Liver (tissue), 9 donors: Measurements from ENCODE around the gene LPA. TPM values are rescaled to one million over a fixed set of nuclear protein-coding genes. Genes with fewer than 3 reads are reported as not detected.

Experiments used
- DNase-seq: peaks from one replicate; pipeline ENCODE4 v3.0.0-alpha.2; 2017; ENCODE audit warnings: low spot score
- H3K27ac ChIP-seq, 2 donors: one replicate each; pipeline ENCODE4 v1.7.0; 2013; ENCODE audit warnings: inconsistent platforms in 2 of 2, low read length in 2 of 2, control low read depth in 1 of 2, low read depth in 1 of 2, mild to moderate bottlenecking in 1 of 2
- H3K27me3 ChIP-seq, 4 donors: one replicate each; pipeline versions ENCODE4 v1.6.1 to v1.7.0; 2013; ENCODE audit warnings: low read length in 3 of 4, inconsistent platforms in 1 of 4, mild to moderate bottlenecking in 1 of 4, moderate library complexity in 1 of 4; ENCODE audit not compliant: control insufficient read depth in 4 of 4, insufficient read depth in 4 of 4
- H3K36me3 ChIP-seq, 4 donors: one replicate each; pipeline versions ENCODE4 v1.6.1 to v1.7.0; 2013; ENCODE audit warnings: low read length in 3 of 4, mild to moderate bottlenecking in 3 of 4, low read depth in 1 of 4, moderate library complexity in 1 of 4; ENCODE audit not compliant: control insufficient read depth in 4 of 4, insufficient read depth in 3 of 4
- H3K4me1 ChIP-seq, 4 donors: one replicate each; pipeline versions ENCODE4 v1.6.1 to v1.7.0; 2013; ENCODE audit warnings: low read length in 3 of 4, mild to moderate bottlenecking in 3 of 4, moderate library complexity in 1 of 4; ENCODE audit not compliant: control insufficient read depth in 4 of 4, insufficient read depth in 4 of 4
- H3K4me3 ChIP-seq, 3 donors: one replicate each; pipeline versions ENCODE4 v1.6.1 to v1.7.0; 2013; ENCODE audit warnings: low read length in 3 of 3, control low read depth in 1 of 3, low read depth in 1 of 3, mild to moderate bottlenecking in 1 of 3
- H3K9ac ChIP-seq, 2 donors: one replicate each; pipeline ENCODE4 v1.7.0; 2013; ENCODE audit warnings: low read length in 2 of 2, mild to moderate bottlenecking in 2 of 2, moderate library complexity in 2 of 2, control low read depth in 1 of 2, low read depth in 1 of 2
- H3K9me3 ChIP-seq, 4 donors: one replicate each; pipeline versions ENCODE4 v1.6.1 to v1.7.0; 2013; ENCODE audit warnings: low read length in 3 of 4; ENCODE audit not compliant: control insufficient read depth in 4 of 4
- EGR1 ChIP-seq, 2 donors: IDR thresholded peaks; 2 replicates each; pipeline ENCODE4 v1.6.1; 2016 to 2018; ENCODE audit warnings: antibody characterized with exemption in 2 of 2, low read depth in 2 of 2
- FOXA2 ChIP-seq: IDR thresholded peaks from 2 replicates; pipeline ENCODE4 v1.6.1; 2016; ENCODE audit warnings: antibody characterized with exemption
- GABPA ChIP-seq, 2 donors: IDR thresholded peaks in 1 of 2; conservative IDR thresholded peaks in 1 of 2; 2 replicates each; pipeline ENCODE4 v1.6.1; 2016; ENCODE audit warnings: antibody characterized with exemption in 2 of 2, mild to moderate bottlenecking in 1 of 2, moderate library complexity in 1 of 2
- HNF4G ChIP-seq: IDR thresholded peaks from 2 replicates; pipeline ENCODE4 v1.6.1; 2016; ENCODE audit warnings: antibody characterized with exemption
- JUND ChIP-seq, 2 donors: IDR thresholded peaks; 2 replicates each; pipeline ENCODE4 v1.6.1; 2016; ENCODE audit warnings: antibody characterized with exemption in 2 of 2
- NR2F2 ChIP-seq: IDR thresholded peaks from 2 replicates; pipeline ENCODE4 v1.6.1; 2016; ENCODE audit warnings: antibody characterized with exemption
- RAD21 ChIP-seq, 2 donors: IDR thresholded peaks; 2 replicates each; pipeline ENCODE4 v1.6.1; 2016; ENCODE audit warnings: antibody characterized with exemption in 2 of 2, mild to moderate bottlenecking in 2 of 2
- RXRA ChIP-seq, 2 donors: IDR thresholded peaks; 2 replicates each; pipeline ENCODE4 v1.6.1; 2017 to 2018; ENCODE audit warnings: antibody characterized with exemption in 2 of 2, mild to moderate bottlenecking in 1 of 2
- SP1 ChIP-seq: IDR thresholded peaks from 2 replicates; pipeline ENCODE4 v1.6.1; 2018; ENCODE audit warnings: antibody characterized with exemption, mild to moderate bottlenecking
- WGBS: extraction: QIAGEN DNeasy Blood & Tissue Kit; methylation state at CpG from one replicate; pipeline ENCODE4 v1.1.7; 2013; 5-methylcytosine and 5-hydroxymethylcytosine counted together
- polyA plus RNA-seq, 2 donors: library from polyadenylated mRNA; stranded (reverse) in 1 of 2; unstranded in 1 of 2; fragments of 200-250 nt in 1 of 2; fragments of >200 nt in 1 of 2; fragmentation: Nextera tagmentation in 1 of 2; extraction: Ambion mirVana in 1 of 2; gene quantifications; one replicate each; pipeline versions ENCODE4 v1.2.1 to v1.2.3, GENCODE V29; 2013 to 2015
- total RNA-seq, 2 donors: library from RNA; depleted of rRNA; stranded (reverse); fragments of >200 nt; gene quantifications; one replicate each; pipeline ENCODE4 v1.2.3, GENCODE V29; 2014
- TF ChIP-seq, protein P1 (sequence below): IDR thresholded peaks from 2 replicates; pipeline ENCODE4 v1.6.1; 2016; ENCODE audit warnings: antibody characterized with exemption
- TF ChIP-seq, protein P2 (sequence below): IDR thresholded peaks from 2 replicates; pipeline ENCODE4 v1.6.1; 2016; ENCODE audit warnings: antibody characterized with exemption, mild to moderate bottlenecking
- TF ChIP-seq, protein P3 (sequence below): IDR thresholded peaks from 2 replicates; pipeline ENCODE4 v1.6.1; 2016; ENCODE audit warnings: antibody characterized with exemption
- TF ChIP-seq, protein P4 (sequence below): fragments of 150-350 bp; IDR thresholded peaks from 2 replicates; pipeline ENCODE4 v1.5.1; 2017; ENCODE audit warnings: improper control_type of control experiment, low read depth, low read length; ENCODE audit not compliant: missing input control
- donor health status: healthy.
- donor health status: healthy.
- donor health status: healthy.
- donor health status: healthy.
- donor health status: healthy.

Gene LPA
- total and polyA plus RNA-seq, 4 donors = 7.9 to 62.8 (median 23.9) TPM

DNA sequence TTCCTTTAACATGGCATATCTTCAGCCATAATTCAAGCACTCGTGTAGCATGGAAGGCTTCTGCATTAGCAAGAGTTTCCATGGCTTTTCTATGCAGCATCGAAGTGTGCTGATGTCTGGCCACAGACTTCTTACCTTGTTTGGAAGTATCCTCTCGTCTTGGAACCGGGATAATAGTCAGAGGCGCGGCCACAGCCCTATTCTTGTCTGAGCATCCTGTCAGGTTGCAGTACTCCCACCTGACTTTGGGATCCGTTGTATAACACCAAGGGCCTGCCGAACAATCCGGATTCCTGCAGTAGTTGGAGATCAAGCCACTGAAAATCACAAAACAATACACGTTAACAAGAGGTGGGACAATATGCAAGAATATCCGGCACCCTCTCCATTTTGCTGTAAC is 177.0 kb downstream of the LPA start:
- peaks cover 8 to 83% (median 77%) of the 10 kb centered on the region in 4 donors for H3K36me3 ChIP-seq
- 95% methylated on average over 11 of the region's 11 CpGs for WGBS
- DNase-seq = no peak
- H3K4me1 ChIP-seq = no peaks in the 10 kb centered on the region
- H3K4me3 ChIP-seq = no peak overlapping the region
- TF ChIP-seq RAD21 (IDR thresholded peaks at IDR 0.05) (no peak), NR2F2 (no peak), EGR1 (IDR thresholded peaks at IDR 0.05; ENCODE audit: low read depth in 2 of 2) (no peak), RXRA (IDR thresholded peaks at IDR 0.05) (no peak), JUND (IDR thresholded peaks at IDR 0.05) (no peak), SP1 (no peak), FOXA2 (no peak), HNF4G (no peak), GABPA (IDR thresholded peaks at IDR 0.05 in 1 of 2, conservative IDR thresholded peaks at IDR 0.05 in 1 of 2) (no peak)
- TF ChIP-seq, protein P1, sequence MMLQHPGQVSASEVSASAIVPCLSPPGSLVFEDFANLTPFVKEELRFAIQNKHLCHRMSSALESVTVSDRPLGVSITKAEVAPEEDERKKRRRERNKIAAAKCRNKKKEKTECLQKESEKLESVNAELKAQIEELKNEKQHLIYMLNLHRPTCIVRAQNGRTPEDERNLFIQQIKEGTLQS = no peak
- TF ChIP-seq, protein P2, sequence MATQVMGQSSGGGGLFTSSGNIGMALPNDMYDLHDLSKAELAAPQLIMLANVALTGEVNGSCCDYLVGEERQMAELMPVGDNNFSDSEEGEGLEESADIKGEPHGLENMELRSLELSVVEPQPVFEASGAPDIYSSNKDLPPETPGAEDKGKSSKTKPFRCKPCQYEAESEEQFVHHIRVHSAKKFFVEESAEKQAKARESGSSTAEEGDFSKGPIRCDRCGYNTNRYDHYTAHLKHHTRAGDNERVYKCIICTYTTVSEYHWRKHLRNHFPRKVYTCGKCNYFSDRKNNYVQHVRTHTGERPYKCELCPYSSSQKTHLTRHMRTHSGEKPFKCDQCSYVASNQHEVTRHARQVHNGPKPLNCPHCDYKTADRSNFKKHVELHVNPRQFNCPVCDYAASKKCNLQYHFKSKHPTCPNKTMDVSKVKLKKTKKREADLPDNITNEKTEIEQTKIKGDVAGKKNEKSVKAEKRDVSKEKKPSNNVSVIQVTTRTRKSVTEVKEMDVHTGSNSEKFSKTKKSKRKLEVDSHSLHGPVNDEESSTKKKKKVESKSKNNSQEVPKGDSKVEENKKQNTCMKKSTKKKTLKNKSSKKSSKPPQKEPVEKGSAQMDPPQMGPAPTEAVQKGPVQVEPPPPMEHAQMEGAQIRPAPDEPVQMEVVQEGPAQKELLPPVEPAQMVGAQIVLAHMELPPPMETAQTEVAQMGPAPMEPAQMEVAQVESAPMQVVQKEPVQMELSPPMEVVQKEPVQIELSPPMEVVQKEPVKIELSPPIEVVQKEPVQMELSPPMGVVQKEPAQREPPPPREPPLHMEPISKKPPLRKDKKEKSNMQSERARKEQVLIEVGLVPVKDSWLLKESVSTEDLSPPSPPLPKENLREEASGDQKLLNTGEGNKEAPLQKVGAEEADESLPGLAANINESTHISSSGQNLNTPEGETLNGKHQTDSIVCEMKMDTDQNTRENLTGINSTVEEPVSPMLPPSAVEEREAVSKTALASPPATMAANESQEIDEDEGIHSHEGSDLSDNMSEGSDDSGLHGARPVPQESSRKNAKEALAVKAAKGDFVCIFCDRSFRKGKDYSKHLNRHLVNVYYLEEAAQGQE = no peak
- TF ChIP-seq, protein P3, sequence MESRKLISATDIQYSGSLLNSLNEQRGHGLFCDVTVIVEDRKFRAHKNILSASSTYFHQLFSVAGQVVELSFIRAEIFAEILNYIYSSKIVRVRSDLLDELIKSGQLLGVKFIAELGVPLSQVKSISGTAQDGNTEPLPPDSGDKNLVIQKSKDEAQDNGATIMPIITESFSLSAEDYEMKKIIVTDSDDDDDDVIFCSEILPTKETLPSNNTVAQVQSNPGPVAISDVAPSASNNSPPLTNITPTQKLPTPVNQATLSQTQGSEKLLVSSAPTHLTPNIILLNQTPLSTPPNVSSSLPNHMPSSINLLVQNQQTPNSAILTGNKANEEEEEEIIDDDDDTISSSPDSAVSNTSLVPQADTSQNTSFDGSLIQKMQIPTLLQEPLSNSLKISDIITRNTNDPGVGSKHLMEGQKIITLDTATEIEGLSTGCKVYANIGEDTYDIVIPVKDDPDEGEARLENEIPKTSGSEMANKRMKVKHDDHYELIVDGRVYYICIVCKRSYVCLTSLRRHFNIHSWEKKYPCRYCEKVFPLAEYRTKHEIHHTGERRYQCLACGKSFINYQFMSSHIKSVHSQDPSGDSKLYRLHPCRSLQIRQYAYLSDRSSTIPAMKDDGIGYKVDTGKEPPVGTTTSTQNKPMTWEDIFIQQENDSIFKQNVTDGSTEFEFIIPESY = no peak
- TF ChIP-seq, protein P4, sequence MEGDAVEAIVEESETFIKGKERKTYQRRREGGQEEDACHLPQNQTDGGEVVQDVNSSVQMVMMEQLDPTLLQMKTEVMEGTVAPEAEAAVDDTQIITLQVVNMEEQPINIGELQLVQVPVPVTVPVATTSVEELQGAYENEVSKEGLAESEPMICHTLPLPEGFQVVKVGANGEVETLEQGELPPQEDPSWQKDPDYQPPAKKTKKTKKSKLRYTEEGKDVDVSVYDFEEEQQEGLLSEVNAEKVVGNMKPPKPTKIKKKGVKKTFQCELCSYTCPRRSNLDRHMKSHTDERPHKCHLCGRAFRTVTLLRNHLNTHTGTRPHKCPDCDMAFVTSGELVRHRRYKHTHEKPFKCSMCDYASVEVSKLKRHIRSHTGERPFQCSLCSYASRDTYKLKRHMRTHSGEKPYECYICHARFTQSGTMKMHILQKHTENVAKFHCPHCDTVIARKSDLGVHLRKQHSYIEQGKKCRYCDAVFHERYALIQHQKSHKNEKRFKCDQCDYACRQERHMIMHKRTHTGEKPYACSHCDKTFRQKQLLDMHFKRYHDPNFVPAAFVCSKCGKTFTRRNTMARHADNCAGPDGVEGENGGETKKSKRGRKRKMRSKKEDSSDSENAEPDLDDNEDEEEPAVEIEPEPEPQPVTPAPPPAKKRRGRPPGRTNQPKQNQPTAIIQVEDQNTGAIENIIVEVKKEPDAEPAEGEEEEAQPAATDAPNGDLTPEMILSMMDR = no peak
- H3K27me3 ChIP-seq = no peaks in the 10 kb centered on the region
- no peak overlapping the region for H3K9ac ChIP-seq
- no peak overlapping the region for H3K27ac ChIP-seq
- no peaks in the 10 kb centered on the region for H3K9me3 ChIP-seq

Other genes starting within 250 kb of the LPA start
- gene PLG, start 38.0 kb upstream of the LPA start, total RNA-seq = 1,000 to 10,000 TPM in 1 of 2 donors, 100 to 1,000 TPM in 1; 880 to 1,208 TPM
- 1,000 to 10,000 TPM; 1,307 to 1,797 TPM for gene PLG, start 38.0 kb upstream of the LPA start, polyA plus RNA-seq